Fibroblast of the conjunctiva (primary cell): Measurements from ENCODE around the gene NAMPT.
A peak's percentile ranks its signal among the peaks of the same experiment; 100 is the strongest.
"Not testable (repeated sequence)": the region's sequence is repeated elsewhere in the genome, so short reads cannot be mapped to it uniquely, and the experiment has no call there.

Source experiments
- DNase-seq: peaks from one replicate; pipeline ENCODE4 v3.0.0-alpha.2; 2010; ENCODE audit warnings: low read depth

Gene NAMPT

GRCh38 chr7:106284714-106285050 is at the start of gene NAMPT:
NAMPT (minus strand) TSS chr7:106284983; CDS start chr7:106284884, 99 bp downstream.
- DNase-seq = no peak

- peak; percentile 27 for DNase-seq
These were observed 47.4 kb upstream of the NAMPT start for GRCh38 chr7:106332201-106332600.

- no peak for DNase-seq
These were observed 46.8 kb upstream of the NAMPT start for GRCh38 chr7:106331441-106332175.

GRCh38 chr7:106329971-106330733 is 45.4 kb upstream of the NAMPT start:
- DNase-seq = peak; percentile 13

GRCh38 chr7:106329408-106329807 is 44.6 kb upstream of the NAMPT start:
- no peak for DNase-seq

GRCh38 chr7:106327538-106328481 is 43.0 kb upstream of the NAMPT start:
- DNase-seq = no peak

GRCh38 chr7:106326594-106327537 is 42.1 kb upstream of the NAMPT start:
- no peak for DNase-seq

GRCh38 chr7:106324509-106324908 is 39.7 kb upstream of the NAMPT start:
- not testable (repeated sequence) for DNase-seq

GRCh38 chr7:106320254-106320770 is 35.5 kb upstream of the NAMPT start:
- not testable (repeated sequence) for DNase-seq

GRCh38 chr7:106318482-106318881 is 33.7 kb upstream of the NAMPT start:
- DNase-seq = no peak

- no peak for DNase-seq
These were observed 33.2 kb upstream of the NAMPT start for GRCh38 chr7:106317971-106318370.

- DNase-seq = no peak
These were observed 32.2 kb upstream of the NAMPT start for GRCh38 chr7:106316947-106317346.

GRCh38 chr7:106314875-106315274 is 30.1 kb upstream of the NAMPT start:
- DNase-seq = no peak

GRCh38 chr7:106313966-106314365 is 29.2 kb upstream of the NAMPT start:
- no peak for DNase-seq

- DNase-seq = peak; percentile 27
These were observed 28.7 kb upstream of the NAMPT start for GRCh38 chr7:106313456-106313901.

GRCh38 chr7:106312906-106313305 is 28.1 kb upstream of the NAMPT start:
- DNase-seq = no peak

- DNase-seq = no peak
These were observed 27.5 kb upstream of the NAMPT start for GRCh38 chr7:106312099-106312871.

GRCh38 chr7:106309362-106309761 is 24.6 kb upstream of the NAMPT start:
- no peak for DNase-seq

- no peak for DNase-seq
These were observed 21.5 kb upstream of the NAMPT start for GRCh38 chr7:106306256-106306655.

- no peak for DNase-seq
These were observed 20.9 kb upstream of the NAMPT start for GRCh38 chr7:106305732-106306131.
